ENCODE results near the gene TMIE.

The TMIE gene

GRCh38 chr3:46661776-46662766 is 39.1 kb upstream of the TMIE start:
- no peak for TF ChIP-seq CTCF (IDR thresholded peaks at IDR 0.05; ENCODE audit: low read depth, low read length, missing control alignments)
- no peak overlapping the region for H3K4me3 ChIP-seq (replicated peaks; ENCODE audit: low read depth, low read length)
- DNase-seq (ENCODE audit: extremely low read depth, low read depth): no peak

GRCh38 chr3:46662771-46663551 is 38.2 kb upstream of the TMIE start:
- no peak for TF ChIP-seq CTCF (IDR thresholded peaks at IDR 0.05; ENCODE audit: low read depth, low read length, missing control alignments)
- no peak for DNase-seq (ENCODE audit: extremely low read depth, low read depth)
- H3K4me3 ChIP-seq (replicated peaks; ENCODE audit: low read depth, low read length): no peak overlapping the region

GRCh38 chr3:46663591-46664135 is 37.5 kb upstream of the TMIE start:
- no peak overlapping the region for H3K4me3 ChIP-seq (replicated peaks; ENCODE audit: low read depth, low read length)
- TF ChIP-seq CTCF (IDR thresholded peaks at IDR 0.05; ENCODE audit: low read depth, low read length, missing control alignments): peak; percentile 10
- DNase-seq (ENCODE audit: extremely low read depth, low read depth): no peak

- no peak for DNase-seq (ENCODE audit: extremely low read depth, low read depth)
- no peak for TF ChIP-seq CTCF (IDR thresholded peaks at IDR 0.05; ENCODE audit: low read depth, low read length, missing control alignments)
- no peak overlapping the region for H3K4me3 ChIP-seq (replicated peaks; ENCODE audit: low read depth, low read length)
Observed at GRCh38 chr3:46664188-46664970, 36.8 kb upstream of the TMIE start.

- H3K4me3 ChIP-seq (replicated peaks; ENCODE audit: low read depth, low read length): no peak overlapping the region
- no peak for DNase-seq (ENCODE audit: extremely low read depth, low read depth)
- no peak for TF ChIP-seq CTCF (IDR thresholded peaks at IDR 0.05; ENCODE audit: low read depth, low read length, missing control alignments)
Observed at GRCh38 chr3:46664971-46665762, 36.0 kb upstream of the TMIE start.

All from HFF-Myc (cell line).